ENCODE measurements around the gene DCHS2. TPM values are rescaled to one million over a fixed set of nuclear protein-coding genes. Genes with fewer than 3 reads are reported as not detected.

DCHS2 gene
- total RNA-seq, 4 donors from 2014 or later = 0.53 to 1.5 (median 0.57) TPM; not detected in 1

DNA sequence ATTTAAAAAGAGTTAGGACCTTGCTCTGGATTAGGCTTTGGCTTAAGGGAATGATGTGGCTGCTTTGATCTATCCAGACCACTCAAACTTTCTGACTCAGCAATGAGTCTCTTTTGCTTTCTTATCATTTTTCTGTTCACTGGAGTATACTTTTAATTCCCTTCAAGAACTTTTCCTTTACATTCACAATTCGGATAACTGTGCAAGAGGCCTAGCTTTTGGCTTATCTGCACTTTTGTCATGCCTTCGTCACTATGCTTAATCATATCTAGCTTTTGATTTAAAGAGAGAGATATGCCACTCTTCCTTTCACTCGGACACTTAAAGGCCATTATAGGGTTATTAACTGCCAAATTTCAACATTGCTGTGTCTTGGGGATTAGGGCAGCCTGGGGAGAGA, 147.9 kb downstream of the DCHS2 start:
- intact Hi-C loops (cut with DNase I) = no loop called here
- no peaks in the 10 kb centered on the region for H3K9me3 ChIP-seq
- 50 to 66% methylated on average over 3 of the region's 3 CpGs for WGBS, 2 donors

DNA sequence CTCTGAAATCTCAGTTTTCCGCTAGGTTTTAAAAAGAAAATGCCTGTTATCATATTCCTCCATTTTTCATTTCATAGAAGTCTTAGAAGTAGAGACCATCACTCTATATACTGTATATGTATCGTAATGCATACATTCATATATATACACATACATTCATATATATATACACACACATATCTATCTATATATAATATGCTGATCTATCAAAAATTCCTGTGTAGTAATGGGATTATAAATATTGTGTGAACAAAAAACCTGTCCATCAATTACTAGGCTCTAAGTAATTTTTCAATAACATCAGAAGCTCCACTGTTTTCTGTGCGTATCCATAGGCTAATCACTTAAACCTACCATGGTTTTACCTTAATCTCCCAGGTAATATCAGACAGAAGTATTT, 150.2 kb downstream of the DCHS2 start:
- H3K4me3 ChIP-seq = no peak overlapping the region
- no peak for DNase-seq
- no peaks in the 10 kb centered on the region for H3K9me3 ChIP-seq
- H3K27ac ChIP-seq = no peak overlapping the region
- H3K27me3 ChIP-seq = no peaks in the 10 kb centered on the region
- intact Hi-C loops (cut with DNase I) = no loop called here
- H3K4me1 ChIP-seq = no peaks in the 10 kb centered on the region
- 87 to 89% methylated on average over 3 of the region's 3 CpGs for WGBS, 2 donors
- no peak for TF ChIP-seq POLR2A (IDR thresholded peaks at IDR 0.05)
- TF ChIP-seq, protein P1, sequence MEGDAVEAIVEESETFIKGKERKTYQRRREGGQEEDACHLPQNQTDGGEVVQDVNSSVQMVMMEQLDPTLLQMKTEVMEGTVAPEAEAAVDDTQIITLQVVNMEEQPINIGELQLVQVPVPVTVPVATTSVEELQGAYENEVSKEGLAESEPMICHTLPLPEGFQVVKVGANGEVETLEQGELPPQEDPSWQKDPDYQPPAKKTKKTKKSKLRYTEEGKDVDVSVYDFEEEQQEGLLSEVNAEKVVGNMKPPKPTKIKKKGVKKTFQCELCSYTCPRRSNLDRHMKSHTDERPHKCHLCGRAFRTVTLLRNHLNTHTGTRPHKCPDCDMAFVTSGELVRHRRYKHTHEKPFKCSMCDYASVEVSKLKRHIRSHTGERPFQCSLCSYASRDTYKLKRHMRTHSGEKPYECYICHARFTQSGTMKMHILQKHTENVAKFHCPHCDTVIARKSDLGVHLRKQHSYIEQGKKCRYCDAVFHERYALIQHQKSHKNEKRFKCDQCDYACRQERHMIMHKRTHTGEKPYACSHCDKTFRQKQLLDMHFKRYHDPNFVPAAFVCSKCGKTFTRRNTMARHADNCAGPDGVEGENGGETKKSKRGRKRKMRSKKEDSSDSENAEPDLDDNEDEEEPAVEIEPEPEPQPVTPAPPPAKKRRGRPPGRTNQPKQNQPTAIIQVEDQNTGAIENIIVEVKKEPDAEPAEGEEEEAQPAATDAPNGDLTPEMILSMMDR (IDR thresholded peaks at IDR 0.05) = no peak
- H3K36me3 ChIP-seq = no peaks in the 10 kb centered on the region

More for the DNA sequence above, 147.9 kb downstream of the DCHS2 start:
- Histone ChIP-seq H3K27me3 (no peaks in the 10 kb centered on the region), H3K4me1 (no peaks in the 10 kb centered on the region), H3K27ac (no peak overlapping the region), H3K36me3 (no peaks in the 10 kb centered on the region), H3K4me3 (no peak overlapping the region)
- DNase-seq = no peak
- TF ChIP-seq POLR2A (IDR thresholded peaks at IDR 0.05) = no peak
- TF ChIP-seq, protein P1 (IDR thresholded peaks at IDR 0.05) = no peak

DNA sequence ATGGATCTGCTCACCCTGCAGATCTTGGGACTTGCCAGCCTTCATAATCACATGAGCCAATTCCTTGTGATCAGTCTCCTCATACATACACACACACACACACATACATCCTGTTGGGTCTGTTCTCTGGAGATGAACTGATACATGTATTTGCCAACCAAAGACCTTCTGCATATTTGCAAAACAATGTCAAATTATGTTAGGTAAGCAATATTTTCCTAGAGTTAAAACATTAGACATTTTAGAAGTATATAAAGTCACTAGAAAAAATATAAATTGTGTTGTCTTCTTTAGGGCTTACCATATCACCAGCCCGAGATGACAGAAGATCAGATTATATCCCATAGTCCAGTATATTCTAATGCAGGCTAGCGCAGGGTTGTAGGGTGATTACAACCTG, 156.0 kb downstream of the DCHS2 start:
- DNase-seq = no peak
- H3K27ac ChIP-seq = no peak overlapping the region
- no peaks in the 10 kb centered on the region for H3K9me3 ChIP-seq
- H3K4me3 ChIP-seq = no peak overlapping the region
- TF ChIP-seq POLR2A (IDR thresholded peaks at IDR 0.05) = no peak
- TF ChIP-seq, protein P1 (IDR thresholded peaks at IDR 0.05) = no peak
- intact Hi-C loops (cut with DNase I) = no loop called here
- H3K4me1 ChIP-seq = peaks cover 0 to 10% (median 8%) of the 10 kb centered on the region in 3 donors
- peaks cover 0 to 31% (median 4%) of the 10 kb centered on the region in 4 donors for H3K27me3 ChIP-seq
- no peaks in the 10 kb centered on the region for H3K36me3 ChIP-seq
- whole genome bisulfite sequencing, 2 donors = 82 to 97% methylated on average over 2 of the region's 2 CpGs

DNA sequence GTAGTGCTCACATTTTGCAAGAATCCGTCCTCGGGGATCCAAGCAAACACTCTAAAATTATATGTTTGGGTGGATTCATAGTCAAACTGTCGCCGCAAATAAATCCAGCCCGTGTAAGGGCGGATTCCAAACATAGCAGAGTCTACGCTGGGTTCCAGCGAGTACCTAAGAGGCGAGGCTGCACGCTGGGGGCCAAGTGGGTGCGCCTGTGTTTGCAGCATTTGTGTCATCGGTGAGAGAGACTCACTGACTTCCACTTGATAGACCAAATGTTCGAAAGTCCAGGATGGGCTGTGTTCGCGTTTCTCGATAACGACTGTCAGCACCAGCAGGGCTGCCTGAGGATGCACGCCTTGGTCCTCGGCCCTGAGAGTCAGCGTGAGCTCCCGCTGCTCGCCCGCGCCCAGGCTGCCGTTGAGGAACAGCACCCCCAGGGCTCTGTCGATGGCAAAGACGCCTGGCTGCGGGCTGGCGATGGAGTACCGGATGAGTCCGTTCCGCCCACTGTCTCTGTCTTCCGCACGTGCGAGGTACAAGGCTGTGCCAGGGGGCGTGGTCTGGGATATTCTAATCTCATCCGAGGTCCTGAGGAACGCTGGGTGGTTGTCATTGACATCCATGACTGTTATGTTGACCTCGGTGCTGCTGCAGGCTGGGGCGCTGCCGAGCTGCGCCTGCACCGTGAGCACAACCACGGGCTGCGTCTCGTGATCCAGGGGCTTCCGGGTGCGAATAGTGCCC, 158.7 kb downstream of the DCHS2 start:
- Histone ChIP-seq H3K27me3 (peaks cover 0 to 39% (median 4%) of the 10 kb centered on the region in 4 donors), H3K4me1 (peaks cover 0 to 10% (median 8%) of the 10 kb centered on the region in 3 donors), H3K4me3 (peak overlapping the region; percentile 2 to 59 (median 26)), H3K36me3 (no peaks in the 10 kb centered on the region), H3K27ac (no peak overlapping the region), H3K9me3 (no peaks in the 10 kb centered on the region)
- intact Hi-C loops (cut with DNase I) = no loop called here
- DNase-seq = no peak
- WGBS, 2 donors = 15 to 39% methylated on average over 13 to 17 of the region's 48 CpGs
- TF ChIP-seq, protein P1 (IDR thresholded peaks at IDR 0.05) = no peak
- no peak for TF ChIP-seq POLR2A (IDR thresholded peaks at IDR 0.05)

DNA sequence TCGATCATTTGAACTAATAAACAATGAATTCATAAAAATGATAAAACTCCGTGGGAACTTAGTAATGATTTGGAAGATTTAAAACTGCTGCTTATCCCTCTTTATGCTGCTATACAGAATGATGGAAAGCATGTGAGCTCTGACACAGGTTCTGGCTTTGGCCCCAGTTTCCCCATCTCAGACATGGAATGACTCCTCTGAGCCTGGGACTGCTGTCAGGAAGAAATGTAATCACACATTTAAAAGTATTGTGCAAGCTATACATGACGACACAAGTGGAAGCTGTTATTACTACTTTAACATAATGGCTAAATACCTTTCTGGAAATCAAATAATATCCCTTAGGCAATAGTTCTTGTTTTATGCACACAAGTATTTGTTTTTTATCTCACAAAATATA, 161.7 kb downstream of the DCHS2 start:
- no peaks in the 10 kb centered on the region for H3K9me3 ChIP-seq
- intact Hi-C loops (cut with DNase I) = no loop called here
- H3K36me3 ChIP-seq = no peaks in the 10 kb centered on the region
- H3K27me3 ChIP-seq = peaks cover 0 to 39% (median 4%) of the 10 kb centered on the region in 4 donors
- no peak overlapping the region for H3K27ac ChIP-seq
- no peak overlapping the region for H3K4me3 ChIP-seq
- DNase-seq = no peak
- H3K4me1 ChIP-seq = peaks cover 0 to 10% (median 8%) of the 10 kb centered on the region in 3 donors
- WGBS, 2 donors = 41 to 43% methylated on average over 3 of the region's 3 CpGs
- TF ChIP-seq, protein P1 (IDR thresholded peaks at IDR 0.05) = no peak
- TF ChIP-seq POLR2A (IDR thresholded peaks at IDR 0.05) = no peak

All from esophagus squamous epithelium (tissue), 5 donors.